GM03348 (cell line): ENCODE measurements around the gene NELL1.

Source experiments
- DNase-seq: peaks from one replicate; pipeline ENCODE4 v3.0.0; 2012; ENCODE audit warnings: low spot score

Gene NELL1

GRCh38 chr11:20668844-20669819, at the start of gene NELL1:
Gene NELL1, plus strand, starts transcription at chr11:20669586.
- DNase-seq, result peak; percentile 16

DNA sequence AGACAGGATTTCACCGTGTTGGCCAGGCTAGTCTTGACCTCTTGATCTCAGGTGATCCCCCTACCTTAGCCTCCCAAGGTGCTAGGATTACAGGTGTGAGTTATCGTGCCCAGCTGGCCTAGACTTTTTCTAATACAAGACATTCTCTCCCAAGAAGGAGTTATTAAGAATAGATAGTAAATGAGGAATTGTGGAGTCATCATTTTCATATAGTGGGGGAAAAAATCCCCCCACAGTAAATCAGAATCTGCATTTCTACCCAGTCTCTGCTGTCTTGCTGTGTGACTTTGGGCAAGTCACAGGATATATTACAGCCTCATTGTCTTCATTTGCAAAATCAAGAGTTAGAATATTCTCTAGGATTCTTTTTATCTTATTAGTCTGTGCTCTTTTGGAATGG, 48.4 kb upstream of the NELL1 start:
- no peak for DNase-seq

GRCh38 chr11:20621679-20622078, 47.7 kb upstream of the NELL1 start:
- no peak for DNase-seq

- no peak for DNase-seq
Observed at GRCh38 chr11:20623252-20623651, 46.1 kb upstream of the NELL1 start.

DNA sequence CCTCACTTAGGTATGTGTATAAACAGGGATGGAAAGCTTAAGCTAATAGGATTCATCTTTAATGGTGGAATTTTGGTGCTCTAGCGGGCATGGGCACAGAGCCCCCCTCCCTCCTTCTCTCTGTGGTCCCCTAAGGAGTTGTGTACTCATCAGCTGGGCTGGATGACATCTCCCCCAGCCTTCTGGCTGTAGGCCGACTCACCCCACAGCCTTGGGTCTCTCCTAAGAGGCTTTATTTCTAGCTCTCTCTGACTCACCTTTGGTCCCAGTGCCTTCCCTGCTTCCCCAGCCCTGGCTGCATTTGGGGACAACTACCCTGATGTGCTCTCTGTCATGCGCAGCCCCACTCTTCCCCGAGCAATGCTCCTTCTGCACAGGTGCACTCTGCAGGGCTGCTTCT, 43.1 kb upstream of the NELL1 start:
- DNase-seq, result no peak

DNA sequence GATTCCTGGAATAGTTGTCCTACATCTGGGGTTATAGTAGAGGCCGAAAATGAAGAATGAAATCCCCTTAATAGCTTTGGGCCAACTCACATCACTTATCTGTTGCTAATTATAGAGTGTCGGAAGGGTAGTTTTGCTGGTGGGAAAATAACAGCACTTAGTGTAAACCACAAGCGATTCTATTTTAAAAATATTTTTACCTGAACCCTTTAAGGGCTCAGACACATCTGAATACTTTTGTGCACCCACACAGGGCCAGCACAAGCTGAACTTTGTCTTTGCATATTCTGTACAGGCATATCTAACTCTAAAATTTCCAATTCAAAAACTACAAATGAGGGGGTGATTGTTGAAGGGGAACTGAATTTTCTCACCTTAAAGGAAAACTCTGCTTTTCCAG, 42.4 kb upstream of the NELL1 start:
- DNase-seq, result no peak

DNA sequence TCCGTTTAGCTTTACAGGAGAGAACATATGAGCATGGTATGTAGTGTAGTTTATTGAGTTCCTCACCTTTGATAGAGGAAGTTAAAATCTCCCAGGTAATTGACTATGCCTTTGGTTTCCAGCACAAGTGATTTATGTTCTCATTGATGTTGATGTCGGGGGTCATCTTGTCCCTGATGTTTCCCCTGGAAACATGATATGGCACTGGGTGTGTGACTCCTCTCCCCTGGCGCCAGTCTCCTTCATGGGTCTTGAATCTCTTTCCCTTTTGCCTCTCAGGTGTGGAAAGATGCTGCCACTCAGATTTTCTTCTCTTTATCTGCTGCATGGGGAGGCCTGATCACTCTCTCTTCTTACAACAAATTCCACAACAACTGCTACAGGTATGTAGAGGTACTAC, 41.7 kb upstream of the NELL1 start:
- DNase-seq, result no peak

DNA sequence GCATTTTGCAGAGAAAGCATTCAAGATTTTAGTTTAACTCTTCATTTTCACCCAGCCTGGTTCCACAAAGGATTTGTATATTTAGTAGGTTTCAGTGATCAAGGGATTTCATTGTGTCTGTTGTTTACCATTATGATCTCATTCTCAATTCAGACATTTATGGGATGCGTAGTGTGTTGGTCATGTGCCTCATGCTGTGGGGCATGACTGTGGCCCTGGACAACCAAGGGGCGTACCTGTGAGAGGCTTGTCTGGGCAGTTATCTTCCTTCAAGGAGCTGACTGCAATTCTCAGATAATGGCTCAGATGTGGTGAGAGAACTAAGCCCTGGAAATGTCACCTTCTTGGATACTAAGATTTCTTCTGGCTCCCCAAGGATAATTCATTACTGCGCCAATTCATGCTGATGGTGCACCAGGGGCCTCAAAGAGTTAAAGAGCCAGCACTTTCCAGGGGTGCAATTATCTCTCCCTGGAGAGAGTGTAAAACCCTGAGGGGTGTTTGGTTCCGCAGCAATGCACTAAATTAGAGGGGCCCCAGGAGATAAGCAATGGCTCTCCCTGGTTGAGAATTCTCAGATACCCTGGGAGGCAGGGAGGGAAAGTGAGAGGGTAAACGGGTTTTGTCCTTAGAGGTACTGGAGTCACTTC, 37.7 kb upstream of the NELL1 start:
- no peak for DNase-seq

DNA sequence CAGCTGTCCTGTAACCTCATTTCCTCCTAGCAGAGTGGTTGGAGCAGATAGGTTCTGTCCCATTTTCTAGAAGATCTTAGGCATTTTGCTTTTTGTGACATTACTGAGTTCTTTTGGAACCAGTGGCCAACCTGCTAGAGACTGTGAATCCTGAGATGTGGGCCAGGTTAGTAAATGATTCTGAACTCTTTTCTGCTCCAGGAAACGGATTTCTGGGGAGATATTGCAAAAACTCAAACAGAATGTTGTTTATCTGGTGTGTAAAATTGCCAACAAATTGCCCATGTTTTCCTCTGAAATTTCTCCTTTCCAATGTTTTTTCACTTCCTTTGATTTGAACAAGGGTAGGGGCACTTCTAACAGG, 37.2 kb upstream of the NELL1 start:
- DNase-seq, result no peak

- no peak for DNase-seq
Observed at GRCh38 chr11:20634044-20634443, 35.3 kb upstream of the NELL1 start.

- DNase-seq, result no peak
Observed at GRCh38 chr11:20634781-20635180, 34.6 kb upstream of the NELL1 start.

DNA sequence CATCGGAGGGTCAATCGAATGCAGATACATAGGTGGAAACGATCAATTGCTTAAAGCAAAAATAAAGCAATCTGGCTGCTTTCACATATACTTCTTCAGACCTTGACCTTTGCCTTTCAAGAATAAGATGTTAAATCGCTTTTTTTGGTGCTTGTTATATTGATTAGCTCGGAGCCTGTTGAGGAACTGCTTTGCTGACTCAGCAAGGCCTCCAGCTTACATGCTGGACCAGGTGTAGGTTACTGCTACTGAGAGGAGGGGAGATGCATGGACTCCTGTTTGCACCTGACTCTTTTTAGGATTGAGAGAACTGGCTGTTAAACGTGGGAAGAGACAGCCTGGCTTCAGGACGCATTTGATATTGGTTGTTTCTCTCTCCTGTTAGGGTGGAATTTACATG, 31.3 kb upstream of the NELL1 start:
- DNase-seq, result no peak

- no peak for DNase-seq
Observed at GRCh38 chr11:20639688-20640087, 29.7 kb upstream of the NELL1 start.

- DNase-seq, result no peak
Observed at GRCh38 chr11:20640401-20640800, 29.0 kb upstream of the NELL1 start.

DNA sequence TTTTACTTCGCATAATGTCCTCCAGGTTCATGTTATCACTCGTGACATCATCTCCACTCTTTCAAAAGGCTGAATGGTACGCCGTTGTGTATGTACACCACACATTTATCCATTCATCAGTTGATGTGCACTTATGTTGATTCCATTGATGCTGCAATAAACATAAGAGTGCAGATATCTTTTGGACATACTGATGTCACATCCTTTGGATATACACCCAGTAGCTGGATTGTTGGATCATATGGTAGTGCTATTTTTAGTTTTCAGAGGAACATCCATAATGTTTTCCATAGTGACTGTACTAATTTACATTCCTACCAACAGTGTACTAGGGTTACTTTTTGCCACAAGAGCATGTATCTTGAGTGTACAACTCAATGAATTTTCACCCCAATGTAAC, 25.0 kb upstream of the NELL1 start:
- no peak for DNase-seq

DNA sequence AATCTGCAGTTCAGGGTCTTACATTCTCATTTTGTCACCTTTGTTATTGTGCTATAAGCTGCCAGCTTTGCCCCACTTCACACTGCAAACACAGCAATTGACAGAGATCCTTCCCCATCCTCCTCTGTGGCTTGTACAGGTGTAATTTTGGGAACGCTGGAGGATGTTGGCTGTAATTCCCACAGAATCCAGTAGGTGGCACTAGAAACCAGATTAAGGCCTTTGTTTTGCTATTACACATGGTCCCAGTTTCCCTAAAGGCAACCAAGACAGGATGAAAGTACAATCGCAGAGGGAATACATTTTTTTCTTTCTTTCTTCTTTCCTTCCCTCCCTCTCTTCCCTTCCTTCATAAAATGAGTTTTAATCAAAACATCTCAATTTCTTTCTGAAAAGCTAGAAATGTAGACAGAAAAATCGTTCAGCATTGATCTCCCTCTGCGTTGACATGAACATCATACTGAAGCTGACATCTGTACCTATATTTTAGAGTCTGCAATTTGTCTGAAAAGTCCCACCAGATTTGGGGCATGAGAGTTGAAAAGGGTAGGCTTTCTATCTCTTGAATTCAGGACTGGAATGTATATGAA, 21.3 kb upstream of the NELL1 start:
- DNase-seq, result peak; percentile 72

- DNase-seq, result no peak
Observed at GRCh38 chr11:20652150-20652806, 17.1 kb upstream of the NELL1 start.

- DNase-seq, result no peak
Observed at GRCh38 chr11:20654038-20654437, 15.3 kb upstream of the NELL1 start.

DNA sequence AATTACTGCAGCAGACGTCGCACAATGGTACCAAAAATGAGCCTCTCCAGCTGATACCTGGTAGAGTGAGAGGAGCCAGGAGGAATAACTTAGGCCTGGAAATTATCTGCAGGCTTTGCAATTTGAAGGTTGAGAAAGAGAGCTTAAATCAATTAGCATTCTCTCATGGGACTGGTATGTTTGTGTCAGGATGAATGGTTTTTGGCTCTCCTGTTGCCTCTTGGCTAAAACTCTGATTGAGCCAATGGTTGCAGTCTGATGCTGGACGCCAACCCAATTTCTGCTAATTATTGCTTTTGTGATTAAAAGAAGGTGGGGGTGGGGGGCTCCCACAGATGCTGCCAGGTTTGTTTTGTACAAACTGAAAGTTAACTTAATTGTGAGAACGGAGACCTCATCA, 12.5 kb upstream of the NELL1 start:
- DNase-seq, result no peak

DNA sequence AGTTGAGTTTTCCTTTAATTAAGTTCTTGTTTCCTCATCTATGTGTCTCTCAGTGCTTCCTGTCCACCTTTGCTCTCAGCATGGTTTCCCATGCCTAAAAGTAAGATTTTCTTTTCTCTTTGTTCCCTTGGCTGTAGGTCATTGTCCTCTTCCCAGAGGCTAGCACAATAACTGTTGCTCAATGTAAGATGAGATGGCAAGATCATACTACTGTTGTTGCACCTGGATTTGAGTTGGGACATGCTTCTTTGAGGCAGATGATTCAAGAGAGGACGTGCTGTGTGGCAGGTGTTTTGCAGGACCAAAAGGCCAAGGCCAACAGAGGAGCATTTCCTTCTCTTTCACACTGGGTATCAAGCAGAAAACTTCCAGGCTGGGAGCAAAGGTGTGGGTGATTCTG, 11.3 kb upstream of the NELL1 start:
- no peak for DNase-seq

GRCh38 chr11:20661445-20661844, 7.9 kb upstream of the NELL1 start:
- DNase-seq, result no peak

- no peak for DNase-seq
Observed at GRCh38 chr11:20661850-20662249, 7.5 kb upstream of the NELL1 start.
